GM13977 (cell line): ENCODE data around the gene ITPKB.
"Not testable (repeated sequence)": the region's sequence is repeated elsewhere in the genome, so short reads cannot be mapped to it uniquely, and the experiment has no call there.

Experiments
- DNase-seq: peaks from one replicate; pipeline ENCODE4 v3.0.0; 2012; ENCODE audit warnings: low spot score
- in situ Hi-C: fragments of 300-500 bp; cut with MboI; formaldehyde crosslinking; loops from one replicate; pipeline ENCODE4 v1.12.0; 2022; ENCODE audit warnings: low sequenced_read_pairs, low pct_unique_long_range_greater_than_20kb, mixed read lengths, inconsistent platforms; ENCODE audit not compliant: unreplicated experiment
- TF ChIP-seq, protein P1 (sequence below): IDR thresholded peaks from 2 replicates; pipeline ENCODE4 v1.5.1; 2012; ENCODE audit warnings: mild to moderate bottlenecking, control low read depth; ENCODE audit not compliant: insufficient read depth; ENCODE audit errors: extremely low read depth, missing control alignments

ITPKB gene

GRCh38 chr1:226748306-226748705 lies 9.2 kb upstream of the ITPKB start:
- TF ChIP-seq, protein P1, sequence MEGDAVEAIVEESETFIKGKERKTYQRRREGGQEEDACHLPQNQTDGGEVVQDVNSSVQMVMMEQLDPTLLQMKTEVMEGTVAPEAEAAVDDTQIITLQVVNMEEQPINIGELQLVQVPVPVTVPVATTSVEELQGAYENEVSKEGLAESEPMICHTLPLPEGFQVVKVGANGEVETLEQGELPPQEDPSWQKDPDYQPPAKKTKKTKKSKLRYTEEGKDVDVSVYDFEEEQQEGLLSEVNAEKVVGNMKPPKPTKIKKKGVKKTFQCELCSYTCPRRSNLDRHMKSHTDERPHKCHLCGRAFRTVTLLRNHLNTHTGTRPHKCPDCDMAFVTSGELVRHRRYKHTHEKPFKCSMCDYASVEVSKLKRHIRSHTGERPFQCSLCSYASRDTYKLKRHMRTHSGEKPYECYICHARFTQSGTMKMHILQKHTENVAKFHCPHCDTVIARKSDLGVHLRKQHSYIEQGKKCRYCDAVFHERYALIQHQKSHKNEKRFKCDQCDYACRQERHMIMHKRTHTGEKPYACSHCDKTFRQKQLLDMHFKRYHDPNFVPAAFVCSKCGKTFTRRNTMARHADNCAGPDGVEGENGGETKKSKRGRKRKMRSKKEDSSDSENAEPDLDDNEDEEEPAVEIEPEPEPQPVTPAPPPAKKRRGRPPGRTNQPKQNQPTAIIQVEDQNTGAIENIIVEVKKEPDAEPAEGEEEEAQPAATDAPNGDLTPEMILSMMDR = no peak
- in situ Hi-C loops = no loop called here
- no peak for DNase-seq

DNA sequence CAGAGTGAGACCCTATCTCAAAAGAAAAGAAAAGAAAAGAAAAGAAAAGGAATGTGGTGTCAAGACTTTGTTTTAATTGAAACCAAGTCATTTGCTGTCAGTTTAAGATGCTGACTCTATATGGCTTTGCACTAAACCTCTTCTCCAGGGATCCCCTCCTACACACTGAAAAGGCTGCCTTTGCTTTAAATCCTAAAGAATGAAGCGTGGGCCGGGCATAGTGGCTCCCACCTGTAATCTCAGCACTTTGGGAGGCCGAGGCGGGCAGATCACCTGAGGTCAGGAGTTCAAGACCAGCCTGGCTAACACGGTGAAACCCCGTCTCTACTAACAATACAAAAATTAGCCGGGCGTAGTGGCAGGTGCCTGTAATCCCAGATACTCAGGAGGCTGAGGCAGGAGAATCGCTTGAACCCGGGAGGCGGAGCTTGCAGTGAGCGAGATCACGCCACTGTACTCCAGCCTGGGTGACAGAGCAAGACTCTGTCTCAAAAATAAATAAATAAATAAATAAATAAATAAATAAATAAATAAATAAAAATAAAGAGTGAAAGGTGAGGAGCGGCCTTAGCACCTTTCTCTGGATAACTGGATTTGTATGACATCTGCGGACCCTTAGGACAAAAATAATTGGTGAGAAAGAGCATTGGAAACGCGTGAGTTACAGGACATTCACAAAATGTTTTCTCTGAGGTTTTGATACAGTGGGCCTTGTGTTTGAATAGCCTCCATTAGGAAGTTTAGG lies 8.6 kb upstream of the ITPKB start:
- DNase-seq, in situ Hi-C loops: not testable (repeated sequence)

DNA sequence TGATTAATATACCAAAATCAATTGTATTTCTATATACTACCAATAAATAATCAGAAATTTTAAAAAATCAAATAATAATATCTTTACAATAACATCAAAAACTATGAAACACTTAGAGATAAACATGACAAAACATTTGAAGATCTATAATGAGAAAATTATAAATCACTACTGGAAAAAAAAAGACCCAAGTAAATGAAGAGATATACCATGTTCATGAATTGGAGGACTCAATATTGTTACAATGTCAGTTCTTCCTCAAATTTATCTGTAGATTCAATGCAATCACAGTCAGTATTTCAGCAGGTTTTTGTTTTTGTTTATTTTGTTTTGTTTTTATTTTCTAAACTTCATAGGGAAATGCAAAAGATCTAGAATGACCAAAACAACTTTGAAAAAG lies 4.2 kb upstream of the ITPKB start:
- DNase-seq = no peak
- TF ChIP-seq, protein P1 = no peak
- in situ Hi-C loops = no loop called here

DNA sequence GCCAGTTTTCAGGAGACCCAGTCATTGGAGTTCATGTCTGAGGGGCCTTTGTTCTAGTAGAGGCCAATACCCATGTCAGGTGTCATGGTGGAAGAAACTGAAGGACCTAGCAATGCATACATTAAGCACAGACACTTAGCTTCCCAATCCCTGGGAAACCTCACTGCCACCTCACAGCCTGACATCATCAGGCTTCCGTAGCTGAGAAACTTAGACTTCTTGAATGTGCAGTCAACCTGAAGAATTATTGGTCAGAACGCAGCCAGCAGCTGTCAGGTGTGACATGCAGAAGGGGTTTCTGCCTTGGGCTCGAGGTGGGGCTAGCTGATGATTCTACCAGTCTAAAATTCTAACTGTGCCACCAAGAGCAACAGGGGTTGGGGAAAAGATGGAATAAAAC lies 1.9 kb upstream of the ITPKB start:
- DNase-seq = no peak
- in situ Hi-C loops = no loop called here
- TF ChIP-seq, protein P1 = no peak

DNA sequence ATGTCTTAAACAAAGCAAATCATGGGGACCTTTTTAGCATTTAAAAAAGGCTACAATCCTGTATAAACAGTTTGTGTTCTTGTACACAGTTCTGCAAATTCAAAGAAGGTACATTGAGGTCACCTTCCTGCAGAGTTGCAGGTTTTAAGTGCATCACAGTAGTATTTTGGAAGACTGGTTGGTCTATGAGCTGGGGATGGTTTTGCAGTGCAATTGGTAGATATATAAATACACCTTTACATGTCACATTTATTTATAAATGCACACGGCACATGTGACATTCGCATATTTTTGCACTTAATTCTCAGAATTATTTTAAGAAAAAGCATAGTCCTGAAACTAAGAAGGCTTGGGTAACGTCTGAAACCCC lies 599 bp upstream of the ITPKB start:
- DNase-seq = no peak
- in situ Hi-C loops = no loop called here
- TF ChIP-seq, protein P1 = no peak

DNA sequence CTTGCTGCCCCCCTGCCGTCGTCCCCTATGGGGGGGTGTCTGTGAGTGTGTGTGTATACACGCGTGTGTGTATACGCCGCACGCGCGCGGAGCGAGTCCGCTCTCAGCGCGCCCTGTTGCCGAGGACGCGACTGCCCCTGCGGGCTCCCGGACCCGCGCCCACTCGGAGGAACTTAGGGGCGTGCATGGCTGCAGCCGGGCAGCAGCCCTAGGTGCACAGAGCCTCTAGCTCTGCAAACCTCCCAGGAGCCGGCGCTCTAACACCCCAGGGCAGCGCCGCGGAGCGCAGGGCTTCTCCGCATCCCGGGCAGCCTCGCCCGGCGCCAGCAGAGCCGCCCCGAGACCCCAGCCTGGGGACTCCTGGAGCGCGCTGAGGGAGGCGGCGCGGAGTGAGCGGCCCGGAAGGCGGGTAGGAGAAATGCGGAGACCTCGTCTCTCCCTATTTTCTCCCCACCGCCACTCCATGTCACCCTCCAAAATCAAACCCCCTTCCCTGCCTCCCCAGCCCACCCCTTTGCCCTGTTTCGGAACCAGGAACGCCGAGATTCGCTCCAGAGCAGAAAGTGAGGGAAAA lies 574 bp downstream of the ITPKB start:
- in situ Hi-C loops = no loop called here
- peak; percentile 43 for DNase-seq

More for the DNA sequence above, 574 bp downstream of the ITPKB start:
- TF ChIP-seq, protein P1 = peak; percentile 38
